HepG2 (cell line): Measurements from ENCODE around the gene BBS9.

Source experiments
- EZH2 ChIP-seq: conservative IDR thresholded peaks from 2 replicates; pipeline ENCODE4 v1.6.1; 2012; ENCODE audit warnings: mild to moderate bottlenecking, low read depth, low read length, moderate library complexity
- JUN ChIP-seq: sonication (generic); formaldehyde crosslinking; IDR thresholded peaks from 2 replicates; pipeline ENCODE4 v1.4.0; 2020; ENCODE audit warnings: mild to moderate bottlenecking, missing genetic modification reagents
- POLR2AphosphoS5 ChIP-seq: IDR thresholded peaks from 2 replicates; pipeline ENCODE4 v1.6.1; 2012; ENCODE audit warnings: low read depth, low read length
- RAD21 ChIP-seq: fragments of 450-650 bp; formaldehyde crosslinking; IDR thresholded peaks from 2 replicates; pipeline ENCODE4 v1.5.0; 2020; ENCODE audit warnings: mild to moderate bottlenecking
- REST ChIP-seq, 2 experiments: IDR thresholded peaks; 2 replicates each; pipeline ENCODE4 v1.6.1; 2011 to 2012; ENCODE audit warnings: low read length in 2 of 2, borderline replicate concordance in 1 of 2, low read depth in 1 of 2, mild to moderate bottlenecking in 1 of 2, moderate library complexity in 1 of 2
- SAFB2 ChIP-seq: sonication (generic); formaldehyde crosslinking; IDR thresholded peaks from 2 replicates; pipeline ENCODE4 v1.5.1; 2020; ENCODE audit warnings: missing genetic modification reagents, low read depth, mild to moderate bottlenecking, borderline replicate concordance
- ZBTB7B ChIP-seq: sonication (generic); formaldehyde crosslinking; IDR thresholded peaks from 2 replicates; pipeline ENCODE4 v1.4.0; 2020; ENCODE audit warnings: missing genetic modification reagents
- ZNF292 ChIP-seq: sonication (generic); formaldehyde crosslinking; IDR thresholded peaks from 2 replicates; pipeline ENCODE4 v1.8.1; 2022; ENCODE audit warnings: mild to moderate bottlenecking, low read depth, missing genetic modification reagents, borderline replicate concordance
- ZSCAN29 ChIP-seq: sonication (generic); formaldehyde crosslinking; conservative IDR thresholded peaks from 2 replicates; pipeline ENCODE4 v1.4.0; 2020; ENCODE audit warnings: mild to moderate bottlenecking, missing genetic modification reagents
- TF ChIP-seq, protein P1 (sequence below): sonication (generic); formaldehyde crosslinking; IDR thresholded peaks from 2 replicates; pipeline ENCODE4 v1.4.0; 2020; ENCODE audit warnings: mild to moderate bottlenecking, missing genetic modification reagents
- TF ChIP-seq, protein P2 (sequence below), 2 experiments: sonication (generic) in 1 of 2; formaldehyde crosslinking in 1 of 2; IDR thresholded peaks; 2 replicates each; pipeline versions ENCODE4 v1.5.1 to v1.6.1; 2011 to 2020; ENCODE audit warnings: borderline replicate concordance in 1 of 2, low read depth in 1 of 2, low read length in 1 of 2, mild to moderate bottlenecking in 1 of 2, missing genetic modification reagents in 1 of 2, moderate library complexity in 1 of 2
- TF ChIP-seq, protein P3 (sequence below): sonication (generic); formaldehyde crosslinking; conservative IDR thresholded peaks from 2 replicates; pipeline ENCODE4 v1.4.0; 2020; ENCODE audit warnings: missing genetic modification reagents

- no peak for TF ChIP-seq SAFB2
- TF ChIP-seq REST (IDR thresholded peaks at IDR 0.05; ENCODE audit: borderline replicate concordance in 1 of 2, low read depth in 1 of 2, low read length in 2 of 2), result no peak
- TF ChIP-seq POLR2AphosphoS5, result no peak
- TF ChIP-seq ZBTB7B, result no peak
- TF ChIP-seq, protein P1, sequence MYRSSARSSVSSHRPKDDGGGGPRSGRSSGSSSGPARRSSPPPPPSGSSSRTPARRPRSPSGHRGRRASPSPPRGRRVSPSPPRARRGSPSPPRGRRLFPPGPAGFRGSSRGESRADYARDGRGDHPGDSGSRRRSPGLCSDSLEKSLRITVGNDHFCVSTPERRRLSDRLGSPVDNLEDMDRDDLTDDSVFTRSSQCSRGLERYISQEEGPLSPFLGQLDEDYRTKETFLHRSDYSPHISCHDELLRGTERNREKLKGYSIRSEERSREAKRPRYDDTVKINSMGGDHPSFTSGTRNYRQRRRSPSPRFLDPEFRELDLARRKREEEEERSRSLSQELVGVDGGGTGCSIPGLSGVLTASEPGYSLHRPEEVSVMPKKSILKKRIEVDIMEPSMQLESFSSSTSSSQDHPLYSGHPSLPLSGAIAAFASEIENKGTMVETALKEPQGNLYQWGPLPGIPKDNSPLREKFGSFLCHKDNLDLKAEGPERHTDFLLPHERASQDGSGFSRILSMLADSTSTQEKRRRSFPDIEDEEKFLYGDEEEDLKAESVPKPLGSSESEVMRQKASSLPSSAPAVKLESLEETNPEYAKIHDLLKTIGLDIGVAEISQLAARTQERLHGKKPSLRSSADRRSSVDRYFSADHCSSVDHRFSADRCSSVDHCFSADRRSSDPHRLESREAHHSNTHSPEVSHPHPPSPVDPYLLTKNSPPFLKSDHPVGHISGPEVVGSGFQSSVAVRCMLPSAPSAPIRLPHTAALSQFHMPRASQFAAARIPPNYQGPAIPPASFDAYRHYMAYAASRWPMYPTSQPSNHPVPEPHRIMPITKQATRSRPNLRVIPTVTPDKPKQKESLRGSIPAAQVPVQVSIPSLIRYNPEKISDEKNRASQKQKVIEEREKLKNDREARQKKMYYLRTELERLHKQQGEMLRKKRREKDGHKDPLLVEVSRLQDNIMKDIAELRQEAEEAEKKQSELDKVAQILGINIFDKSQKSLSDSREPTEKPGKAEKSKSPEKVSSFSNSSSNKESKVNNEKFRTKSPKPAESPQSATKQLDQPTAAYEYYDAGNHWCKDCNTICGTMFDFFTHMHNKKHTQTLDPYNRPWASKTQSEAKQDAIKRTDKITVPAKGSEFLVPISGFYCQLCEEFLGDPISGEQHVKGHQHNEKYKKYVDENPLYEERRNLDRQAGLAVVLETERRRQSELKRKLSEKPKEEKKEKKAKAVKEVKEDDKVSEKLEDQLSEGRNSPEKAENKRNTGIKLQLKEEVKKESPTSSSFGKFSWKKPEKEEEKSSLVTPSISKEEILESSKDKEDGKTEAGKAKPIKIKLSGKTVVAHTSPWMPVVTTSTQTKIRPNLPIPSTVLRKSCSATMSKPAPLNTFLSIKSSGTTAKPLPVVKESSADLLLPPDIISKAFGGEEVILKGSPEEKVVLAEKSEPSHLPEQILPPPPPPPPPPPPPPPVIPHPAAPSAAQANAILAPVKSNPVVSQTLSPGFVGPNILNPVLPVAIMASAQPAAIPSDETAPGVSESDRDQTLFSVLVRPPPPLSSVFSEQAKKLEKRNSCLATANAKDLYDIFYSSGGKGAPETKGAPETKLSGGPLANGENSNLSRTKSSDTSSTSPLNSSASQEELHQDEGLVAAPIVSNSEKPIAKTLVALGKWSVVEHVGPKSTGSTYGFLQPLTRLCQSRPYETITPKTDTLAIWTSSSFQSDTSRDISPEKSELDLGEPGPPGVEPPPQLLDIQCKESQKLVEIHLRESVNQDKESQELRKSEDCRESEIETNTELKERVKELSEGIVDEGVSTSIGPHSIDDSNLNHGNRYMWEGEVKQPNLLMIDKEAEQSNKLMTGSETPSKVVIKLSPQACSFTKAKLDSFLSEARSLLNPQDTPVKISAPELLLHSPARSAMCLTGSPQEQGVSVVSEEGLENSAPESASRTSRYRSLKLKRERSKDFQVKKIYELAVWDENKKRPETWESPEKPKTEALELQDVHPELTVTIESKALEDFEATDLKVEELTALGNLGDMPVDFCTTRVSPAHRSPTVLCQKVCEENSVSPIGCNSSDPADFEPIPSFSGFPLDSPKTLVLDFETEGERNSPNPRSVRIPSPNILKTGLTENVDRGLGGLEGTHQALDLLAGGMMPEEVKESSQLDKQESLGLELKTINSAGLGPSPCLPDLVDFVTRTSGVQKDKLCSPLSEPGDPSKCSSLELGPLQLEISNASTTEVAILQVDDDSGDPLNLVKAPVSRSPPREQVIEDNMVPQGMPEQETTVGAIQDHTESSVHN (CRISPR knock-in tag), result no peak
- no peak for TF ChIP-seq RAD21 (CRISPR knock-in tag)
- TF ChIP-seq EZH2, result no peak
- TF ChIP-seq ZNF292 (CRISPR knock-in tag), result no peak
- no peak for TF ChIP-seq ZSCAN29 (CRISPR knock-in tag)
- TF ChIP-seq, protein P2, sequence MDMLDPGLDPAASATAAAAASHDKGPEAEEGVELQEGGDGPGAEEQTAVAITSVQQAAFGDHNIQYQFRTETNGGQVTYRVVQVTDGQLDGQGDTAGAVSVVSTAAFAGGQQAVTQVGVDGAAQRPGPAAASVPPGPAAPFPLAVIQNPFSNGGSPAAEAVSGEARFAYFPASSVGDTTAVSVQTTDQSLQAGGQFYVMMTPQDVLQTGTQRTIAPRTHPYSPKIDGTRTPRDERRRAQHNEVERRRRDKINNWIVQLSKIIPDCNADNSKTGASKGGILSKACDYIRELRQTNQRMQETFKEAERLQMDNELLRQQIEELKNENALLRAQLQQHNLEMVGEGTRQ (IDR thresholded peaks at IDR 0.05; ENCODE audit: low read depth, low read length), result no peak
- TF ChIP-seq, protein P2 (CRISPR knock-in tag; IDR thresholded peaks at IDR 0.05; ENCODE audit: borderline replicate concordance), result no peak
- TF ChIP-seq, protein P3, sequence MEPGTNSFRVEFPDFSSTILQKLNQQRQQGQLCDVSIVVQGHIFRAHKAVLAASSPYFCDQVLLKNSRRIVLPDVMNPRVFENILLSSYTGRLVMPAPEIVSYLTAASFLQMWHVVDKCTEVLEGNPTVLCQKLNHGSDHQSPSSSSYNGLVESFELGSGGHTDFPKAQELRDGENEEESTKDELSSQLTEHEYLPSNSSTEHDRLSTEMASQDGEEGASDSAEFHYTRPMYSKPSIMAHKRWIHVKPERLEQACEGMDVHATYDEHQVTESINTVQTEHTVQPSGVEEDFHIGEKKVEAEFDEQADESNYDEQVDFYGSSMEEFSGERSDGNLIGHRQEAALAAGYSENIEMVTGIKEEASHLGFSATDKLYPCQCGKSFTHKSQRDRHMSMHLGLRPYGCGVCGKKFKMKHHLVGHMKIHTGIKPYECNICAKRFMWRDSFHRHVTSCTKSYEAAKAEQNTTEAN (CRISPR knock-in tag), result no peak
- no peak for TF ChIP-seq JUN (CRISPR knock-in tag)
Measured at GRCh38 chr7:33201821-33202220, 72.5 kb downstream of the BBS9 start.
